Mesenchymal stem cell (in vitro differentiated cells and primary cell): ENCODE data around the gene LARP6.

ENCODE experiments used
- DNase-seq: peaks from one replicate; pipeline ENCODE4 v3.0.0-alpha.2; 2013
- H2AFZ ChIP-seq: one replicate; pipeline ENCODE4 v1.6.1; 2013; ENCODE audit warnings: low read depth, mild to moderate bottlenecking, control low read depth, inconsistent platforms, low read length, moderate library complexity
- H2AK5ac ChIP-seq: 2 replicates; pipeline ENCODE4 v1.6.1; 2013; ENCODE audit warnings: low read length, moderate library complexity, mild to moderate bottlenecking, inconsistent platforms; ENCODE audit not compliant: severe bottlenecking
- H2BK120ac ChIP-seq: one replicate; pipeline ENCODE4 v1.6.1; 2013; ENCODE audit warnings: low read depth, mild to moderate bottlenecking, inconsistent platforms, low read length, moderate library complexity
- H2BK12ac ChIP-seq, 2 experiments: one replicate each; pipeline ENCODE4 v1.6.1; 2013; ENCODE audit warnings: inconsistent platforms in 2 of 2, low read length in 2 of 2, mild to moderate bottlenecking in 2 of 2, moderate library complexity in 2 of 2, control low read depth in 1 of 2
- H2BK15ac ChIP-seq: one replicate; pipeline ENCODE4 v1.6.1; 2013; ENCODE audit warnings: mild to moderate bottlenecking, low read depth, inconsistent platforms; ENCODE audit not compliant: poor library complexity, severe bottlenecking
- H2BK5ac ChIP-seq: 2 replicates; pipeline ENCODE4 v1.6.1; 2013; ENCODE audit warnings: low read depth, mild to moderate bottlenecking, low read length, control low read depth, inconsistent platforms; ENCODE audit not compliant: poor library complexity, severe bottlenecking
- H3K14ac ChIP-seq, 2 experiments: one replicate each; pipeline ENCODE4 v1.6.1; 2013; ENCODE audit warnings: inconsistent platforms in 2 of 2, low read length in 2 of 2, control low read depth in 1 of 2, mild to moderate bottlenecking in 1 of 2, moderate library complexity in 1 of 2
- H3K18ac ChIP-seq, 2 experiments: one replicate each; pipeline ENCODE4 v1.6.1; 2013; ENCODE audit warnings: inconsistent platforms in 2 of 2, low read length in 2 of 2, control low read depth in 1 of 2, low read depth in 1 of 2, mild to moderate bottlenecking in 1 of 2
- H3K23ac ChIP-seq, 2 experiments: one replicate each; pipeline ENCODE4 v1.6.1; 2013; ENCODE audit warnings: inconsistent platforms in 2 of 2, low read length in 2 of 2, mild to moderate bottlenecking in 2 of 2, moderate library complexity in 2 of 2, control low read depth in 1 of 2
- H3K27ac ChIP-seq: 2 replicates; pipeline ENCODE4 v1.5.1; 2013; ENCODE audit warnings: mild to moderate bottlenecking, moderate library complexity, low read length, control low read depth, inconsistent platforms; ENCODE audit not compliant: poor library complexity, severe bottlenecking
- H3K27me3 ChIP-seq, 2 experiments: 2 replicates each; pipeline versions ENCODE4 v1.6.1 to v1.7.0; 2013; ENCODE audit warnings: low read length in 2 of 2, mild to moderate bottlenecking in 2 of 2, moderate library complexity in 2 of 2, control low read depth in 1 of 2, inconsistent platforms in 1 of 2; ENCODE audit not compliant: control insufficient read depth in 1 of 2, insufficient read depth in 1 of 2
- H3K36me3 ChIP-seq, 2 experiments: 2 replicates each; pipeline versions ENCODE4 v1.6.1 to v1.7.0; 2013; ENCODE audit warnings: low read length in 2 of 2, control low read depth in 1 of 2, inconsistent platforms in 1 of 2, low read depth in 1 of 2, mild to moderate bottlenecking in 1 of 2; ENCODE audit not compliant: insufficient read depth in 2 of 2, control insufficient read depth in 1 of 2
- H3K4ac ChIP-seq, 2 experiments: one replicate each; pipeline ENCODE4 v1.6.1; 2013; ENCODE audit warnings: inconsistent platforms in 2 of 2, low read length in 2 of 2, mild to moderate bottlenecking in 2 of 2, moderate library complexity in 2 of 2, control low read depth in 1 of 2, low read depth in 1 of 2
- H3K4me1 ChIP-seq: 2 replicates; pipeline ENCODE4 v1.6.1; 2013; ENCODE audit warnings: low read depth, low read length, control low read depth; ENCODE audit not compliant: control insufficient read depth, insufficient read depth
- H3K4me2 ChIP-seq: 2 replicates; pipeline ENCODE4 v1.6.1; 2013; ENCODE audit warnings: low read length, mild to moderate bottlenecking, inconsistent platforms; ENCODE audit not compliant: poor library complexity, severe bottlenecking
- H3K4me3 ChIP-seq, 2 experiments: 2 replicates each; pipeline versions ENCODE4 v1.5.1 to v1.7.0; 2013; ENCODE audit warnings: low read length in 2 of 2, mild to moderate bottlenecking in 2 of 2, control low read depth in 1 of 2, low read depth in 1 of 2; ENCODE audit not compliant: insufficient read depth in 1 of 2
- H3K79me1 ChIP-seq: replicated peaks from 2 replicates; pipeline ENCODE4 v1.6.1; 2013; ENCODE audit warnings: mild to moderate bottlenecking, control low read depth, low read length, inconsistent platforms; ENCODE audit not compliant: poor library complexity, severe bottlenecking
- H3K9ac ChIP-seq: 2 replicates; pipeline ENCODE4 v1.7.0; 2013; ENCODE audit warnings: mild to moderate bottlenecking, low read length, moderate library complexity
- H3K9me3 ChIP-seq: 2 replicates; pipeline ENCODE4 v1.7.0; 2013; ENCODE audit warnings: mild to moderate bottlenecking, low read length; ENCODE audit not compliant: control insufficient read depth
- H4K8ac ChIP-seq: one replicate; pipeline ENCODE4 v1.6.1; 2013; ENCODE audit warnings: inconsistent platforms, mild to moderate bottlenecking, low read length, moderate library complexity
- H4K91ac ChIP-seq: one replicate; pipeline ENCODE4 v1.6.1; 2013; ENCODE audit warnings: mild to moderate bottlenecking, low read length, inconsistent platforms
- WGBS: methylation state at CpG from one replicate; pipeline ENCODE4 v1.1.7; 2013; ENCODE audit warnings: mixed read lengths; 5-methylcytosine and 5-hydroxymethylcytosine counted together

The LARP6 gene

DNA sequence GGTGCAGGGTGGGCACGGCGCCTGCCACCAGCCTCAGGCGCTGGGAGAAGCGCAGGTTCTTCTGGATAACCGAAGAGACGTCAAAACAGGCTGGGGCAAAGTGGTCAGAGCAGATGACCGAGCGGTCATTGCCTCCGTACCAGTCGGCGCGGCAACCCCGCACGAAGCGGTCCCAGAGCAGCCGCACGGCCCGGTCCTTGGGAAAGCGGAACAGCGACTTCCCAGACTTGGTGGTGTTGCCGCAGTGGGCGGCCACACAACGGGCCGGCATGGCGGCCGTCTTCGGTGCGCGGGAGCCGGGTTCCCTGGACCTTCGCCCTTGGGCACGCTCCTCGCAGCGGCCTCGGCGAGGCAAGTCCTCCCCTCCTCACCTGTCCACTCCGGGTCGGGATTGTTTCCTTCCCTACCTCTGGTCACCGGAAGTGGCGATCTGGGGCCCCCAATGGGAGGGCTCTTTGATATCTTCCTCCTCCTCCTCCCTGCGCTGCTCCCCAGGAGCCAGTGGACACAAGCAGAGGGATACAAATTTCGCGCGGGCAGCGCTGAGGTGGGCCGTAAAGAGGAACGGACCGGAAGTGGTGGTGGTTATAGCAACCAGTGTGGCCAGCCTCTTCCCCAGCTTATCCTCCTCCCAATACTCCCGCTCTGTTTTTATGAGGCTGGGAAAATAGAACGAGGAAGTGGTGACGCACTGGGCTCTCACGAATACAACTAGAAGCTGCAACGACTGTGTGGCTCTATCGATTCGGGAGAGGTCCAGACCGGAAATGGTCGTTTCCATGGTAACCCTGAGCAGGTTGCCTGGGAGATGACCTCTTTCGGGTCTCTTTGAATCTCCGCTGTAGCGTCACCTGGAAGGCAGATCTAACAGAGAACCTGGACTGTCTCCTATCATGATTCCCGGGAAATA lies 38.3 kb upstream of the LARP6 start, which contains the start of the genes LRRC49 and THAP10:
Gene LRRC49 (plus strand): TSS at position 825 of the 910 bp plus-strand sequence. CDS start 69 bp downstream, at position 894.
Gene THAP10 (minus strand): TSS at position 432 of the 910 bp plus-strand sequence. CDS start 161 bp downstream, at position 271.
- Histone ChIP-seq H3K4me3 (peak within 1 kb of the TSS; percentile 75 to 89), H3K27me3 (no peaks in the 10 kb centered on the region), H2AK5ac (no peak within 1 kb of the TSS), H3K23ac (no peak within 1 kb of the TSS), H3K9me3 (no peaks in the 10 kb centered on the region), H3K27ac (peak within 1 kb of the TSS; percentile 49), H3K18ac (peak within 1 kb of the TSS in 1 of 2 experiments; percentile 54), H3K14ac (peak within 1 kb of the TSS in 1 of 2 experiments; percentile 57), H3K4ac (no peak within 1 kb of the TSS), H2BK12ac (no peak within 1 kb of the TSS), H2BK120ac (no peak within 1 kb of the TSS), H2AFZ (peak within 1 kb of the TSS; percentile 98), H2BK5ac (no peak within 1 kb of the TSS), H3K4me1 (peaks cover 5% of the 10 kb centered on the region), H3K36me3 (no peaks in the 10 kb centered on the region), H3K4me2 (peak within 1 kb of the TSS; percentile 86), H2BK15ac (peak within 1 kb of the TSS; percentile 41), H4K91ac (peak within 1 kb of the TSS; percentile 28), H3K9ac (peak within 1 kb of the TSS; percentile 89), H4K8ac (peak within 1 kb of the TSS; percentile 72), H3K79me1 (peaks cover 9% of the 10 kb centered on the region)
- DNase-seq = peak; percentile 98
- under 1% methylated on average over 60 of the region's 61 CpGs for WGBS

DNA sequence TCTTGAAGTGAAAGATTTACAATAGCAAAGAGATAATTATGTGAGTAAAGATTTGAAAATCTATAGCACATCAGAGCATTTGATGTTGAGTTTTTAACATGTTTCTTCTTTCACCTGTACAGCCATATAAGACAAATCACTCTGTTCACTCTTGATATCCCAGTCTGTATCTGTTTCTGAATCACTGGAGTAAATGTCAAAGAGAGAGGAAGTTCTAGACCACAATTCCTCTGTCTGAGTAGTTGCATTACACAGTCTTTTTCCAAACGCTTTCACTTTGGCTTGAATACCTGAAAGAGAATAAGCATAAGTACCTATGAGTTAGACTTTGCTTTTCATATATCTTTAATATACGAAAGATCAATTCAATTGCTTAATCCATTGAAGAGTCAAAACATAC lies 28.4 kb upstream of the LARP6 start:
- WGBS = 100% methylated on average over 1 of the region's 2 CpGs
- H3K9me3 ChIP-seq = no peaks in the 10 kb centered on the region

DNA sequence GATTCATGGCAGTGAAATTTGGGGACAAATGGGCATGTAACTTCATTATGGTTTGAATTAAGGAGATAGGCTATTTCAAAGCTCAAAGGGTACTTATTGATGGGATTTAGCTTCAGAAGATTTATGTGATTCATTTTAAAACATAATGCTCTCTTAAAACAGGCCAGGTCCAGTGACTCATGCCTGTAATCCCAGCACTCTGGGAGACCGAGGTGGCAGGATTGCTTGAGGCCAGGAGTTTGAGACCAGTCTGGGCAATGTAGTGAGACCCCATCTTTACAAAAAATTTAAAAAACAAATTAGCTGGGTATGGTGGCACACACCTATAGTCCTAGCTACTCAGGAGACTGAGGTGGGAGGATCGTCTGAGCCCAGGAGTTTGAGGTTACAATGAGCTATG lies 26.8 kb upstream of the LARP6 start:
- Histone ChIP-seq H2AK5ac (no peak overlapping the region), H3K4me1 (peaks cover 2% of the 10 kb centered on the region), H3K4me2 (no peak overlapping the region), H3K4me3 (no peak overlapping the region), H3K27ac (no peak overlapping the region), H3K23ac (no peak overlapping the region), H4K8ac (no peak overlapping the region), H3K9ac (no peak overlapping the region), H4K91ac (no peak overlapping the region), H3K79me1 (no peaks in the 10 kb centered on the region), H2BK120ac (no peak overlapping the region), H2BK12ac (no peak overlapping the region), H3K9me3 (no peaks in the 10 kb centered on the region), H3K14ac (no peak overlapping the region), H3K27me3 (no peaks in the 10 kb centered on the region), H2BK5ac (no peak overlapping the region), H2AFZ (no peak overlapping the region), H3K36me3 (no peaks in the 10 kb centered on the region), H3K18ac (no peak overlapping the region), H3K4ac (no peak overlapping the region), H2BK15ac (no peak overlapping the region)
- WGBS = 75% methylated on average over 2 of the region's 2 CpGs
- no peak for DNase-seq

More for the DNA sequence above, 28.4 kb upstream of the LARP6 start:
- Histone ChIP-seq H2BK5ac (no peak overlapping the region), H2AK5ac (no peak overlapping the region), H3K9ac (no peak overlapping the region), H3K23ac (no peak overlapping the region), H3K4me2 (no peak overlapping the region), H3K4me3 (no peak overlapping the region), H4K8ac (no peak overlapping the region), H2BK120ac (no peak overlapping the region), H2BK12ac (no peak overlapping the region), H3K27me3 (no peaks in the 10 kb centered on the region), H4K91ac (no peak overlapping the region), H3K14ac (no peak overlapping the region), H3K79me1 (no peaks in the 10 kb centered on the region), H3K4ac (no peak overlapping the region), H3K18ac (no peak overlapping the region), H2BK15ac (no peak overlapping the region), H3K36me3 (no peaks in the 10 kb centered on the region), H2AFZ (no peak overlapping the region), H3K4me1 (peaks cover 2% of the 10 kb centered on the region), H3K27ac (no peak overlapping the region)
- no peak for DNase-seq

- Histone ChIP-seq H4K8ac (no peak overlapping the region), H2BK5ac (no peak overlapping the region), H3K9me3 (no peaks in the 10 kb centered on the region), H2BK120ac (no peak overlapping the region), H3K4me1 (peaks cover 2% of the 10 kb centered on the region), H3K4me2 (no peak overlapping the region), H2BK12ac (no peak overlapping the region), H3K79me1 (no peaks in the 10 kb centered on the region), H3K4ac (no peak overlapping the region), H4K91ac (no peak overlapping the region), H2BK15ac (no peak overlapping the region), H3K23ac (no peak overlapping the region), H3K27ac (no peak overlapping the region), H2AK5ac (no peak overlapping the region), H3K27me3 (no peaks in the 10 kb centered on the region), H3K14ac (no peak overlapping the region), H3K36me3 (no peaks in the 10 kb centered on the region), H3K18ac (no peak overlapping the region), H2AFZ (no peak overlapping the region), H3K4me3 (no peak overlapping the region), H3K9ac (peak overlapping the region; percentile 44)
- peak; percentile 32 for DNase-seq
- WGBS = no CpG with 5 or more reads among the region's 2 CpGs
Measured at GRCh38 chr15:70879401-70879800, 25.4 kb upstream of the LARP6 start.
